Epithelial cell of esophagus (primary cell): ENCODE data around the gene PPP1R14C.

Experiments
- DNase-seq: peaks from one replicate; pipeline ENCODE4 v3.0.0; 2010; ENCODE audit warnings: low read depth
- H3K4me3 ChIP-seq: 2 replicates; pipeline ENCODE4 v1.5.1; 2011; ENCODE audit warnings: mild to moderate bottlenecking, low read length, control low read depth
- TF ChIP-seq, protein P1 (sequence below): IDR thresholded peaks from 2 replicates; pipeline ENCODE4 v1.5.1; 2011; ENCODE audit warnings: low read depth, mild to moderate bottlenecking, low read length, control low read depth, inconsistent platforms; ENCODE audit not compliant: insufficient read depth; ENCODE audit errors: missing control alignments

Gene PPP1R14C

DNA sequence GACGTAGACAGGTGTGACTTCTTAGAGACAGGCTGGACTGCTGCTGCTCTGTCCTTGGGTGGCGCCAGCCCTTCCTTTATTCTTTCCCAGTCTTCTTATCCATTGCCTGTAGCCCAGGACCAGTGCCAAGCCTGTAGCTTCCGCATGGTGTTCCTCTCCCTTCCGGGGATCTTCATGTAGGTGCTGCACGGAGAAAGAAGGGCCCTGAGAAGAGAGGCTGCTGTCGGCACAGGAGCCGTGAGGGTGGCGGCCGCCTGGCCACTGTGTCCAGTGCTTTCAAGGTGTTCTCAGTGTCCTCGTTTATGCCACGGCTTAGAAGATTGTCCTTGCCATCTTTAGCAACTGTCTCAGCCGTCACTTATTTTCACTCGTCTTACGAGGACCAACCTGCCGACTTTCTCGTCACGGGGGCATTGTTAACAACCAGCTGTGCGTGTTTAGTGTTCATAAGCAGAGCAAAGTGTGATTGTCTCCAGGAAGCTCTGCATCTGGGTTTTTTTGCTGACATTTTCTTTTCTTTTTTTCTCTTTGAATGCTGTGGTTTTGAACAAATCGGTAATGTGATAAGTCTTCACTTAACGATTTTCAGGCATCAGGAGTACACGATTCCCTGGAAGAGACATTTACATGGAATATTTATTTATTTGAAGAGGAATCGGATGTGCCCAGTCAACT is 61.2 kb downstream of the PPP1R14C start:
- TF ChIP-seq, protein P1, sequence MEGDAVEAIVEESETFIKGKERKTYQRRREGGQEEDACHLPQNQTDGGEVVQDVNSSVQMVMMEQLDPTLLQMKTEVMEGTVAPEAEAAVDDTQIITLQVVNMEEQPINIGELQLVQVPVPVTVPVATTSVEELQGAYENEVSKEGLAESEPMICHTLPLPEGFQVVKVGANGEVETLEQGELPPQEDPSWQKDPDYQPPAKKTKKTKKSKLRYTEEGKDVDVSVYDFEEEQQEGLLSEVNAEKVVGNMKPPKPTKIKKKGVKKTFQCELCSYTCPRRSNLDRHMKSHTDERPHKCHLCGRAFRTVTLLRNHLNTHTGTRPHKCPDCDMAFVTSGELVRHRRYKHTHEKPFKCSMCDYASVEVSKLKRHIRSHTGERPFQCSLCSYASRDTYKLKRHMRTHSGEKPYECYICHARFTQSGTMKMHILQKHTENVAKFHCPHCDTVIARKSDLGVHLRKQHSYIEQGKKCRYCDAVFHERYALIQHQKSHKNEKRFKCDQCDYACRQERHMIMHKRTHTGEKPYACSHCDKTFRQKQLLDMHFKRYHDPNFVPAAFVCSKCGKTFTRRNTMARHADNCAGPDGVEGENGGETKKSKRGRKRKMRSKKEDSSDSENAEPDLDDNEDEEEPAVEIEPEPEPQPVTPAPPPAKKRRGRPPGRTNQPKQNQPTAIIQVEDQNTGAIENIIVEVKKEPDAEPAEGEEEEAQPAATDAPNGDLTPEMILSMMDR = no peak
- no peak overlapping the region for H3K4me3 ChIP-seq
- DNase-seq = no peak

DNA sequence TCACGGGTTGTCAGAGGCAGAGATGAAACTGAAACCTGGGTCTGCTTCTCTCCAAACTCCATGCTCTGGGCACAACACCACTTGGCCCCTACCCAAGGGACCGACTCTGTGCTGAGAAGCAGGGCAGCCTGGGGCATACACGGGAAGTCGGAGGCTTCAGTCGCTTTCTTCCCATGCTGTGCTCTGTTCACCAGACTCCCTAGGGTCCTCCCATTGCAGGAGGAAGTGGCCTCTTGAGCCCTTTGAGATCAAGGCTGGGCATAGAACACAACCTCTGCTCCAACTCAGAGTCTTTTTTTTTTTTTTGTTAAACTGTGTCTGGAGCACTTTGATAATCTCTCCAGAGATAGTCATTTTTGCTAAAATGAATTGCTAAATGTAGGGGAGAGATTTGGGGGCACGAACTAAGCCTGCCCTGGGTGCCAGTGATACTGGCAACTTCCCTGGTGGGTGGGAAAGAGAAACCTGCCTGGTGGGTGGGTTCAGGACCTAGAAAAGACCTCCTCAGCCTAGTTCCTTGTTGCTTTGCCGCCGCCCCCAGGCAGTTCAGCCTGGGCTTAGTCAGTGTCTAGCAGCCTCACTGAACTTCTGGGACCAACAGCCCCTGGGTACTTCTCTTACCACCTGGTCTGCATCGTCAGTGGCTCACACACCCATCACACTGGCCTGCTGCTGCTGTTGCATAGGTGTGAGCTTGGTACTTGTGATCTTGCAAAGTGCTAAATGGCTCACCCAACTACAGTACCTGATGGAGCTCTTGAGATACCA is 62.0 kb downstream of the PPP1R14C start:
- TF ChIP-seq, protein P1 = no peak
- peak; percentile 43 for DNase-seq

DNA sequence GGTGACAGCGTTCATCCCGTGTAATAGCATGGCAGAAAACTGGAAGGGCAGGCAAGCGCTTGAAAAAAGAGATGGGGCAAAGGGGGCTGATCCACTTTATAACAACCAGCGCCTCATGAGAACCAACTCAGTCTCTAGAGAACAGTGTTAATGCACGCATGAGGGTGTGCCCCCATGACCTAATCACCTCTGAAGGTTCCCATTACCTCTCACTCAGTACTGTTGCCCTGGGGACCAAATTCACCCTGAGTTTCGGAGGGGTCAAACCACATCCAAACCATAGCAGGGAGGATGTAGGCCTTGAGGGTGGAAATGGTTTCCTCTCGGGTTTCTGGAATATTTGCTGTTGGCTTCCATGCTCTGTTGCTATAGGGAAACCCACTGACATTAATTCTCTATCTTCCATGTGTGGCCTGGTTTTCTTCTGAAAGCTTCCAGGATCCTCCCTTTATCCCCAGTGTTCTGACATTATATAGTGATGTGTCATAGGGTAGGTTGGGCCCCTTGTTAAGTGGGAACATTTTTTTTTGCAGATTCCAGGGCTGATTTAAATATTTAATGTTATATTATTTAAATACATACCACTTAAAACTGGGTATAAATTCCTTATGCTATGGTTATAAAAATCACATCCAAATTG is 65.2 kb downstream of the PPP1R14C start:
- DNase-seq = peak; percentile 48
- H3K4me3 ChIP-seq = no peak overlapping the region
- TF ChIP-seq, protein P1 = no peak

More for the DNA sequence above, 62.0 kb downstream of the PPP1R14C start:
- no peak overlapping the region for H3K4me3 ChIP-seq

DNA sequence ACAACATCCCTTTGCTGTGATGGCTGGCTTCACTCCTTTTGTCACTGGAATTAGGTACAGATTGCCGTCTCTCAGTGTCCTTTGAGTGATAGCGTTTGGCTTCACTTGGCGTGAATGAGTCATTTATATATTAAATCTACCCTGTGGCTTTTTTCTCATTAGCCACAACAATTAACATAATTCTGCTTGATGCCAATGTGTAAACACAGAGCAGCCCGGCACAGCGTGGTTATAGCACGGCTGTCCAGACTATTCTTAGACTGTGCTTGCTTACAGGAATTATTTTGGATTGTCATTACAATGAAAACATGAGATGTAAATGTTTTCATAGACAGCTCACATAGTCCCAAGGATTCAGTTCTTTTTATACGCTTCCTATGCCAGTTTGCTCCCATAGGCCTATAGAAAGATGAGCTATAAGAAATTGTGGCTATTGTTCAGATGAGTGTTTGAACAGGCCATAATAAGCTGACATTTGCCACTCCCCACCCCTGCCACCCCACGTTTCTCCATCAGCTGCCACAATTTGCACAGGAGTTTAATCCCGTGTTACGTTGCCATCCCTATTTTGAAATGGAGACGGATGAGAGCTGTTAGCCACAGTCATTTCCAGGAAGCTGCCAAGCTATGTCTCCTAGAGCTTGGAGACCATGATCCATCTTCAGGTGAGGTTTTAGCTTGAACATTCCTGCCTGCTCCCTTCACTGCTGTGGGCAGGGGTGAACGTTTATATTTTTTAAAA is 65.9 kb downstream of the PPP1R14C start:
- TF ChIP-seq, protein P1 = no peak
- no peak overlapping the region for H3K4me3 ChIP-seq
- peak; percentile 37 for DNase-seq

DNA sequence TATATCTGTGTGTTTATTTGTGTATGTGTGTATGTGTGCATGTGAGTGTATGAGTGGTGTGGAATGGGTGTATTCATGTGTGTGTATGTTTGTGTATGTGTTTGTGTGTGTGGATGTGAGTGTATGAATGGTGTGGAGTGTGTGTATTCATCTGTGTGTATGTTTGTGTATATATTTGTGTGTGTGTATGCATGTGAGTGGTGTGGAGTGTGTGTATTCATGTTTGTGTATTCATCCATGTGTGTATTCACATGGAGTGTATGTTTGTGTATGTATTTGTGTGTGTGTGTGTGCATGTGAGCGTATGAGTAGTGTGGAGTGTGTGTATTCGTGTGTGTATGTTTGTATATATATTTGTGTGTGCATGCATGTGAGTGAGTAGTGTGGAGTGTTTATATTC is 66.6 kb downstream of the PPP1R14C start:
- no peak for DNase-seq
- H3K4me3 ChIP-seq = no peak overlapping the region
- TF ChIP-seq, protein P1 = no peak

DNA sequence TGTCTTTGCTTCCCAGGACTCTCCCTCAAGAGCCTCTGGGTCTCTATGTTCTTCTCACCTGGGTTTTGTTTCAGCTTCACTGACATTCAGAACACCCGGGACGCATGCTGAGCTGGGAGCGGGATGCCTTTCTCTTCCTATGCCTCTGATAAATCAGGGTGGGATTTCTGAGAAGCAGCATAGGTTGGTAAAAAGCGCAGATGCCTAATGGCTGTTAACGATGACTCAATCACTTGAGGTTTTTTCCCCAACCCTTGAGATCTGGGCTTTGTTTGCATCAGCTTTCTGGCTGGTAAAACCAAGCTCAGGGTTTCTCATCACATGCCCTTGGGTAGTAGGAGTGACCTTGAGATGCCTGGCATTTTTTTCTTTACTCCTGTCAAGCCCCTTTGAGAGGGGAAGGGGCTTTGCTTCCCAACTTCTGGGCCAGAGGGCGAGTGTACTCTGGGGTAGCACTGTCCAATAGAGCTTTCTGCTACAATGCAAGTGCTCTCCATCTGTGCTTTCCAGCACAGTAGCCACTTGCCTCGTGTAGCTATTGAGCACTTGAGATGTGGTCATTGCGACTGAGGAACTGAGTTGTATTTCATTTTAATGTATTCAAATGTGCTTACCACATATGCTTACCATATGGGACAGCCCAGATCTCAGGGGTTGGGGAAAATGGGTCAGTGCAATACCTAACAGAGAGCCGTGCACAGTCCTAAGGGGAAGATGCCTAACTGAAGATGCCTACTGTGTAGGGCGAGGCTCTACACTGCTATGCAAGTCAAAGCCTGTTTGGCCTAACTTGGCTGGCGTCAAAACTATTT is 69.1 kb downstream of the PPP1R14C start:
- H3K4me3 ChIP-seq = no peak overlapping the region
- DNase-seq = peak; percentile 84
- TF ChIP-seq, protein P1 = no peak
